HG03196 (cell line): ENCODE measurements around the gene SLC25A23.
A peak's percentile ranks its signal among the peaks of the same experiment; 100 is the strongest.
"Not testable (repeated sequence)": the region's sequence is repeated elsewhere in the genome, so short reads cannot be mapped to it uniquely, and the experiment has no call there.

ENCODE experiments used
- ATAC-seq: cut with Tn5 transposase; IDR thresholded peaks from one replicate; pipeline ENCODE4 v1.9.1; 2021; ENCODE audit not compliant: unreplicated experiment

Gene SLC25A23

DNA sequence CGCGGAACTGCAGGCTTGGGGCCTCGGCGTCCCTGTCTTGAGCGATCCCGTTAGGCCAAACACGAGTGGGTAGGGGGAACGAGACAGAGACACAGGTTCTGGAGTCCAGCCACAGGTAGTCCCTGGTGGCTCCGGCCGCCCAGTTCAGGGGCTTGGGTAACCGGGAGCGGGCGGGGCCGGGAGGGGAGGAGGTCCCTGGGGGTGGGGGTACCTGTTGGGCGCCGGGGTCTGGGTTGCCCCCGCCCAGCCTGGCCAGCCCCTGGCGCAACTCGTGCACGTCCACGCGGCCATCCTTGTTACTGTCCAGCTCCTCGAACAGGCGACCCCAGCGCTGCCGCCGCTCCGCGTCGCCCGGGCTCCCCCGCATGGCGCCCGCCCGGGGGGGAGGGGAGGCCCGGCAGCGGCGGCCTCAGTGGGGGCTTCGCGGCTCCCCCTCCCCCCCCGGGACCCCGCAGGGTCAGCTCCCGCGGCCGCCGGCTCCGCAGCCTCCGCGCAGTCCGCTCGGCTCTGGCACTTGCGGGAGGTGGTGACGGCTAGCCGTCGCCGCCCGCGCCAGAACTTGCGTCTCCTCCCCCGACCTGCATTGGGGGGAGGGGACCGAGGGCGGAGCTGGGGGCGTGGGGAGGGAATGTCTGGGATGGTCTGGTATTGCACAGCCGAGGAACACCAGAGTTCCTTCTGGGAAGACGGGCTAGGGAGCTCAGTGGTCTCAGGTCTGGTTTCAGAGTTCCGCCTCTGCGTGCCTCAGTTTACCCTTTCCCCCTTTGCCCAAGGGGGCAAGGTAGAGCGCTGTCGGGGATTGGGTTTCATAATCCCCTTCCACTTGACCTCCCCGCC is at the start of gene SLC25A23:
Gene SLC25A23 (minus strand): TSS at position 531 of the 837 bp plus-strand sequence. CDS start 164 bp downstream, at position 367.
- ATAC-seq: peak; percentile 25

DNA sequence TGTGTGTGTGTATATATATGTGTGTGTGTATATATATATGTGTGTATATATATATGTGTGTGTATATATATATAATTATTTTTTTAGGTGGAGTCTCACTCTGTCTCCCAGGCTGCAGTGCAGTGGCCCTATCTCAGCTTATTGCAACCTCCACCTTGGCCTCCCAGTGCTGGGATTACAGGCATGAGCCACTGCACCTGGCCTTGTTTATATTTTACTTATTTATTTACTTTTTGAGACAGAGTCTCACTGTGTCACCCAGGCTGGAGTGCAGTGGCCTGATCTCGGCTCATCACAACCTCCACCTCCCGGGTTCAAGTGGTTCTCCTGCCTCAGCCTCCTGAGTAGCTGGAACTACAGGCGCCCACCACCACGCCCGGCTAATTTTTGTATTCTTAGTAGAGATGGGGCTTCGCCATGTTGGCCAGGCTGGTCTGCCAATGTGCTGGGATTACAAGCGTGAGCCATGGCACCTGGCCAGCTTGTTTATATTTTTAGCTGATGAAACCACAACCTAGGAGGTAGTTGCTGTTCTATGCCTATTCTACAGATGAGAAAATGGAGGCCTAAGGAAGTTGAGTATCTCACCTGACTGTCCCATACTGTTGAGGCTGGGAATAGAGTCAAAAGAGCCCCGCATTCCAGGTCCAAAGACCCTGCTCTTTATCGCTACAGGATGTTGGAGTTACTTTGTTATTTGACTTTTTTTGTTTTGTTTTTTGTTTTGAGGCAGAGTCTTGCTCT is 48.6 kb upstream of the SLC25A23 start:
- not testable (repeated sequence) for ATAC-seq

DNA sequence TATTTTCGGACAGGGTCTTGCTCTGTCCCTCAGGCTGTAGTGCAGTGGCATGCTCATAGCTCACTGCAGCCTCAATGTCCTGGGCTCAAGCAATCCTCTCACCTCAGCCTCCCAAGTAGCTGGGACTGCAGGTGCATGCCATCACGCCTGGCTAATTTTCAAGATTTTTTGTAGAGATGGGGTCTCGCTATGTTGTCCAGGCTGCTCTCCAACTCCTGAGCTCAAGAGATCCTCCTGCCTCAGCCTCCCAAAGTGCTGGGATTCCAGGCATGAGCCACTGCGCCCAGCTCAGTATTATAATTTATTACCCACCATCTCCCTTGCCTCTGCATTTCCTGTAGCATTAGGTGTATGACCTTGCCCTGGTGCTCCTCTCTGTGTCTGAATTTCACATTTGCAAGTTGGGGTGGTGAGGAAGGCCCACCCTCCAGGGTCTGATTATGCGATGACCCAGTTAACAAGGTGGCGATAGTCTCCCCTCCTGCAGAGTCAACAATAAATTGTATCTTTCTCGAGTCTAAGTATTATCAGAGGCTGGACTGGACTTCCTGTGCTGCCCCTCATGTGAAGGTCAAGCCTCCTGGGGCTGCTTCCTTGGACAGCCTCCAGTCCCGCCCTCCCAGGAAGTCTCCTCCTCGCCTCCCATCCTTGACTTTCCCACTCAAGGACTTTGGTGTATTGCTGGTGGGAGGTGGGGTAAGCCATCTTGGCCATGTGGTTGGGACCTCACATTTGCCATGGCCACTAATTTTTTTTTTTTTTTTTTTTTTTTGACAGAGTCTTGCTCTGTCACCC is 44.0 kb upstream of the SLC25A23 start:
- ATAC-seq: no peak

DNA sequence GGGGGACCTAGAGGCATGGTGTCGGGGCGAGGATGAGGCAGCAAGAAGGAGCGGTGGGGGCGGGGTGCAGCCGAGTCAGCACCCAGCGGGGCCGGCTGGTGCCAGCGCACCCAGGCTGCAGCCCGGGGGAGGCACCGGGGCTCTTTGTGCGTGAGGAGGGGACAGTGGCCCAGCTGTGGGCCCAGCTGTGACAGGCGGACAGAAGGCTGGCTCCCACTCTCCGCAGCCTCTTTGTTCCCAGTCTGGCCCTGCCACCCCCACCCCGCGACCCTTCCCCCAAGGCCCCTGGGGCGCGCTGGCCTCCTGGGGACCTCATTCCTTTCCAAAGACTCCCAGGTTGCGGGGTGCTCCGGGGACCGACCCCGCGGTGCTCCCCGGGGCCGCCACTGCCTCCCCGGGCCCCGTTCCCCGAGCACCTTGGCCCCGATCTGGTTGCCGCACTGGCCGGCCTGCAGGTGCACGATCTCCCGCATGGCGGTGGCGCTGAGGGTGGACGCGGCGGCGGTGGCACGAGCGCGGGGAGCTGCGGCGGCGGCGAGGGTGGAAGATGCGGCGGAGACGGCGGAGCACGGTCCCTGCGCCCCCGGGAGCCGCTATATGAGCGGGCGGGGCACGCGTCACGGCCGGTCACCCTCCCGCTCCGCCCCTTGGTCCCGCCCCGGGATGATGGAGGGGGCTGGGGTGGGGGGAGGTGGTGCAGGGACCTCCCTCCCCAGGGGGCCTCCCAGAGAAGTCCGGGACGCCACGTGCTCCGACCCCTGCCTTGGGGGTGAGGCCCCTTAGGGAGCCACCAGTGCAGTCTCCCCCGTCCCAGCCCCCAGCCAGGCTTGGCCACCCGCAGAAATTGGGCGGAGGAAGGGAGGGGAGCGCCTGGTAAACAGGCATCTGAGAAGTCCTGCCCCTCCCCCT is 42.4 kb upstream of the SLC25A23 start, which contains the start of gene TUBB4A:
Gene TUBB4A (minus strand): TSS at position 570 of the 909 bp plus-strand sequence. CDS start 97 bp downstream, at position 473.
- no peak for ATAC-seq

DNA sequence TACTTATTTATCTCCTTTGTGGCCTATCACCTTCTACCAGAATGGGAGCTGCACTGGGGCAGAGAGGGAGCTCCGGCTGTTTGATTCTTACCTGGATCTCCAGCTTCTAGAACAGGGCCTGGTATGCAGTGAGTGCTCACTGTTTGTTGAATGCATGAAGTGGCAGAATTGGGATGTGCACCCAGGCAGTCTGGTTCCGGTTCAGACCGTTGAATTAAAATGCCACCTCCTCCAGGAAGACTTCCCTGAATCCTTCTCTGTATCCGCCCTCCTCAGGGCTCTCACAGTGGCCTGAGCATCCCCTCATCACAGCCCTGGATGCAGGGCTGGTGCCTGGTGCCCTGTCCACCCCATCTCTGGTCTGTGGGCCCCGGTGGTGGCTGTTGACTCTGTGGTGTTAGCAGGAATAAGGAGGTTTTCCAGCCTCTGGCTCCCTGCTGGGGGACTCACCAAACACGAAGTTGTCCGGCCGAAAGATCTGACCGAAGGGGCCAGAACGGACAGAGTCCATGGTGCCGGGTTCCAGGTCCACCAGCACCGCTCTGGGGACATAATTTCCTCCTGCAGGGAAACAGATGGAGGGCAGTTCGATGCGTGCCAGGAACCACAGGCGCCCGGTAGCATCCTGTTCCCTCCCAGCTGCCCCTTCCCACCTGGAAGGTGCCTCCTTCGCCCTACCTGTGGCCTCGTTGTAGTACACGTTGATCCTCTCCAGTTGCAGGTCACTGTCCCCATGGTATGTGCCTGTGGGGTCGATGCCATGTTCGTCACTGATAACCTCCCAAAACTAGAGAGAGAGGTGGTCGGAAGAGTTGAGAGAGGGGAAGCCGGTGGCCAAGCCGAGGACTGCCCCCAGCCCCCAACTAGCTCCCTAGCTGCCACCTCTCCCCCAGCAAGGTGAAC is 41.5 kb upstream of the SLC25A23 start:
- ATAC-seq: no peak

DNA sequence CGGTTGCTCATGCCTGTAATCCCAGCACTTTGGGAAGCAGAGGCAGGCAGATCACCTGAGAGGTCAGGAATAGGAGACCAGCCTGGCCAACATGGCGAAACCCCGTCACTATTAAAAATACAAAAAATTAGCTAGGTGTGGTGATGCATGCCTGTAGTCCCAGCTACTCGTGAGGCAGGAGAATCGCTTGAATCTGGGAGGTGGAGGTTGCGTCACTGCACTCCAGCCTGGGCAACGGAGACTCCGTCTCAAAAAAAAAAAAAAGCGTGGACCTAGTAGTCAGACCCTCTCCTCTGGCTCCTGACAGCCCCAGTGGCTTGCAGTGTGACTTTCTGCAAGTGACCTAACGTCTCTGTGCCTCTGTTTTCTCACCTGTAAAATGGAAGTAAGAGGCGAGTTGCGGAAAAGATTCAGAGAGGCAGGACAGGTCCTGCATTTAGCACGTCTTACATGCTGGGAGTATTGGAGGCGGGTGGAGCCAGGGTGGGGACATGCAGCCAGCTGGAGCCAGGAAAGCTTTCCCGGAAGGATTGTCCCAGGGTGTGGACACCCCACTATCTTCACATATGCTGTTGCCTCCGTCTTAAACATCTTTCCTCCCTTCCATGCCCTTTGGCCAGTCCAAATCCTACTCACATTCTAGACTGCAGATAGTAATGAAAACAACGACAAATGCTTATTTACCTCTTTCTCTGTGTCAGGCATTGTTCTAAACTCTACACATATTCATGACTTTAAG is 39.6 kb upstream of the SLC25A23 start:
- no peak for ATAC-seq

DNA sequence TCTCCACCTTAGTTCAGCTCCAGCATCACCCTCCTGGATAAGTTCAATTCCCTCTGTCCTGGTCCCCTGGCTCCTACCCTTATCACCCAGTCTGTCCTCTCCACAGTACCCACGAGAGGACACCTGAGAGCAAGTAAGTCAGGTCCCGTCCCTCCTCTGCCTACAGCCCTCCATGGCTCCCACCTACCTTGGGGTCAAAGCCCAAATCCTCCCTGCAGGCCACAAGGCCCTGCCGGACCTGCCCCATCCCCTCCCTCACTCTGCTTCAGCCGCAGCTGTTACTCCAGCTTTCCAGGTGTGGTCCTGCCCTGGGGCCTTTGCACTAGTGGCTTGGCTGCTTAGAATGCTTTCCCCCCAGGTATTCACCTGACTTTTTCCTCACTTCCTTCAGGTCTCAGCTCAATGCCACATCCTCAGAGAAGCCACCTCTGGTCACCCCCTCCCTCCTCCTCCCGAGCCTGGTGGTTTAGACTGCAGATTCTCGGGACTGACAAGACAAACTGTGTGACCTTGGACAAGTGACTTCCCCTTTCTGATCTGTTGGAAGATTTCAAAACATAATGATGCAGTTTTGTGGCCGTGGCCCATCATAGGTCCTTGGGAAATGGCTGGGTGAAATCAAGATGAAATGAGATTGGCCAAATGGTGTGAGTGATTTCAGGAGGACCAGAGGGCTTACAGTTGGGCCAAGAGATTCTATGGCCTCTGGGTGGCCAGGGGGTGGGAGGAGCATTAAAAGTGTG is 38.9 kb upstream of the SLC25A23 start:
- no peak for ATAC-seq

GRCh38 chr19:6495947-6496346 is 36.4 kb upstream of the SLC25A23 start:
- no peak for ATAC-seq

- no peak for ATAC-seq
These were observed 34.9 kb upstream of the SLC25A23 start for GRCh38 chr19:6494438-6495036.

DNA sequence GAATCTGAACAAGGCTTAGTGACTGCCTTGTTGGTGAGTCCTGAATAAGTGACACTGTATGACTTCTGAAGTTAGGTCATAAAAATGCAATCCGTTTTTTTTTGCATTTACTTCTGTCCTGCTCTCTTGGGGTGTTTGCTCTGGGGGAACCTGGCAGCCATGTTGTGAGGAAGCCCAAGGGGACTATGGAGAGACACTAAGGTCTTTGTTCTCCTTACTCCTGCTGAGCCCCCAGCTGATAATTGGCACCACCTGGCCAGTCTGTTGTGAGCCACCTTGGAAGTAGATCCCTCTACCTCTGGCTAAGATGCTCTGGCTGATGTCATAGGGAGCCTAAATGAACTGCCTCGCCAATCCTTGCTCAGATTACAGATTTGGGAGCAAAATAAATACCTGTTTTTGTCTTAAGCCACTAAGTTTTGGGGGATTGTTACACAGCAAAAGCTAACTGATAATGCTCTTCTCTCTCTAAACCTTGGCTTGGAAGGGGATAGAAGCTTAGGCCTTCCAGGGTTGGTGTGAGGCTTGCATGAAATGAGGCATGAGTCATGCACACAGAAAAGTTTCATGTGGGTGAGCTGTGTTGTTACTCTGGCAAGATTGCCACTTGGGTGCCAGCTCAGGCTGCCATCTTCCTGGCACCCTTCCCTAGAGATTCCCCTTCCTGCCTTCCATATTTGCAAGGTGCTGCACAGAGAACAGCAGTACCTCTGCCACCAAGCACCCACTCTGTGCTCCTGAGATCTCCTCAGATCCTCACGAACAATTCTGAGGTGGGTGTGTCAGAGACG is 32.4 kb upstream of the SLC25A23 start:
- ATAC-seq: no peak

GRCh38 chr19:6490134-6490533 is 30.5 kb upstream of the SLC25A23 start:
- no peak for ATAC-seq

DNA sequence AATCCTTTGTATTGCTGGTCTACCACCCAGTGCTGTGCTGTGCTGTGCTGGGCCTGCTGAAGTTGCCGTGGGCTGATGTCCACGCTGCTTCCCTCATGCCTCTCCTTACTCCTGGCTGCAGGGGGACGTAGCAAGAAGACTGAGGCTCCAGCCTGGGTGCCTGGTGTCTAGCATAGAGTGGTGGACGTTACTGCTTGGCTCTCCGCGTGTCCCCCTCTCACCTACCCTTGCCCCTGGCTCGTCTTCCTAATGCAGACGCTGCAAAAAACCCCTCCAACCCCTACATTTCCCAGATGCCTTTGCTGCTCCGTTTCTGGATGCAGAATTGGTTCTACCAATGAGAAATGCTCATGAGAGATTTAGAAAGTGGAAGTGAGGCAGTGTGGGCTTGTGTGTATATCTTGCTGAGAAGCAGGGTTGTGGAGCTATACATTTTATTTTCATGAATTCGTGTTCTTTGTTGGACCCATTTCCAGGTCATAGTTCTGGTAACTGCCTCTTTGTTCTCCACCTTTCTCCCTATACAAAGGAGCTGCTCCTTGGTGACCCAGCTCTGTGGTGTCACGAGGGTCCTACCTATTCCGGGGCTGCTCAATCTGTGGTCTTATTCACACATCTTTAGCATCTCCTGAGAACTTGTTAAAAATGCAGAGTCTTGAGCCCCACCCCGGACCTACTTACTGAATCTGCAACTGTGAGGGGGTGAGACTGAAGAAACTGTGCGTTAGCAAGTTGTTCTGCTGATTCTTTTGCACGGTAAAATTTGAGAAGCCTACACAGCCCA is 29.9 kb upstream of the SLC25A23 start:
- ATAC-seq: no peak

GRCh38 chr19:6484831-6485230 is 25.2 kb upstream of the SLC25A23 start:
- ATAC-seq: no peak

GRCh38 chr19:6484230-6484629 is 24.6 kb upstream of the SLC25A23 start:
- no peak for ATAC-seq

DNA sequence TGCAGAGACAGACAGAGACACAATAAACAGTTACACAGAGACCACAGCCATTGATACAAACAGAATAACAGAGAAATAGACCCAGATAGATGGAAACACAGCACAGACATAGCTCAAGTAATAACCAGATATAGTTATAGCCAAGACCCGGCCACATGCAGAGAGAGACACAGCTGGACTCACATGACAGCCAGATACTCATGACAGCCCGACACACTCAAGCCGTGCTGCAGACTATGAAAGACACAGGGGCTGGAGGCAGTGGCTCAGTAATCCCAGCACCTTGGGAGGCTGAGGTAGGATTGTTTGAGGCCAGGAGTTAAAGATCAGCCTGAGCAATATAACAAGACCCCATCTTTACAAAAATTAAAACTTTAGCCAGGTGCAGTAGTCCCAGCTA is 23.6 kb upstream of the SLC25A23 start:
- no peak for ATAC-seq

DNA sequence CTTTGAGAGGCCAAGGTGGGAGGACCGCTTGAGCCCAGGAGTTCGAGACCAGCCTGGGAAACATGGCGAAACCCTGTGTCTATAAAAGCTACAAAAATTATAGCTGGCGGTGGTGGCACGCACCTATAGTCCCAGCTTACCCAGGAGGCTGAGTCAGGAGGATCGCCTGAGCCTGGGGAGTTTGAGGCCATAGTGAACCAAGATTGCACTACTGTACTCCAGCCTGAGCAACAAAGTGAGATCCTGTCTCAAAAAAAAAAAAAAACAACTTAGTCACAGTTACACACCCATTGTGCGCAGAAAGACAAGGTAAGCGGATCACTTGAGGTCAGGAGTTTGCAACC is 22.7 kb upstream of the SLC25A23 start:
- no peak for ATAC-seq
